Gastrocnemius medialis (tissue), 4 donors: Measurements from ENCODE around the gene VWC2. TPM values are rescaled to one million over a fixed set of nuclear protein-coding genes. Genes with fewer than 3 reads are reported as not detected.

Source experiments
- ATAC-seq, 2 donors: fragments of 150-250 bp; one replicate each; pipeline ENCODE4 v1.9.1; 2016
- DNase-seq, 2 donors: peaks; one replicate each; pipeline ENCODE4 v3.0.0-alpha.2; 2019
- H3K27ac ChIP-seq, 4 donors: fragments of 200-600 bp; sonication (generic); 1 replicate in 1 of 4; 2 replicates in 3 of 4; pipeline ENCODE4 v1.5.1; 2016 to 2018; ENCODE audit warnings: mild to moderate bottlenecking in 2 of 4, moderate library complexity in 1 of 4
- H3K27me3 ChIP-seq, 3 donors: fragments of 200-600 bp; sonication (generic) in 2 of 3; 1 replicate in 1 of 3; 2 replicates in 2 of 3; pipeline versions ENCODE4 v1.5.1 to v1.6.0; 2016 to 2019; ENCODE audit warnings: mild to moderate bottlenecking in 1 of 3, moderate library complexity in 1 of 3
- H3K36me3 ChIP-seq, 2 donors: fragments of 200-600 bp; sonication (generic) in 1 of 2; one replicate each; pipeline ENCODE4 v1.5.1; 2017 to 2018
- H3K4me1 ChIP-seq, 2 donors: fragments of 200-600 bp; sonication (generic) in 1 of 2; one replicate each; pipeline ENCODE4 v1.5.1; 2016 to 2017; ENCODE audit warnings: mild to moderate bottlenecking in 2 of 2
- H3K4me3 ChIP-seq, 4 donors: fragments of 200-600 bp; sonication (generic) in 3 of 4; 1 replicate in 1 of 4; 2 replicates in 3 of 4; pipeline ENCODE4 v1.5.1; 2016 to 2019; ENCODE audit warnings: mild to moderate bottlenecking in 2 of 4
- H3K9me3 ChIP-seq, 3 donors: fragments of 200-600 bp; sonication (generic) in 2 of 3; 1 replicate in 1 of 3; 2 replicates in 2 of 3; pipeline ENCODE4 v1.5.1; 2016 to 2019
- CTCF ChIP-seq, 5 experiments: fragments of 450-650 bp in 3 of 5; fragments of 200-600 bp in 2 of 5; sonication (generic) in 2 of 5; IDR thresholded peaks in 4 of 5; conservative IDR thresholded peaks in 1 of 5; 1 replicate in 4 of 5; 2 replicates in 1 of 5; pipeline ENCODE4 v1.5.1; 2016 to 2019; ENCODE audit warnings: antibody characterized with exemption in 5 of 5, mild to moderate bottlenecking in 3 of 5, moderate library complexity in 3 of 5
- POLR2A ChIP-seq, 2 donors: fragments of 450-650 bp; IDR thresholded peaks; one replicate each; pipeline ENCODE4 v1.6.1; 2017; ENCODE audit warnings: antibody characterized with exemption in 2 of 2, mild to moderate bottlenecking in 2 of 2, moderate library complexity in 2 of 2
- in situ Hi-C, 4 donors: fragments of 200-750 bp; cut with MboI; loops; one replicate each; pipeline versions ENCODE4 v1.15.0 to v1.8.0; 2017; ENCODE audit warnings: low sequenced_read_pairs in 4 of 4
- intact Hi-C: fragments of 100-400 bp; cut with DNase I; formaldehyde crosslinking; loops from one replicate; pipeline ENCODE4 v1.15.1; 2023; ENCODE audit warnings: low total_unique reads
- total RNA-seq, 4 donors: library from RNA; depleted of rRNA; stranded (reverse); fragments of >200 nt; gene quantifications; one replicate each; pipeline versions ENCODE4 v1.1.0 to v1.2.3, GENCODE V29; 2016

VWC2 gene
- total RNA-seq, 4 donors from 2014 or later, result not detected

- Histone ChIP-seq H3K9me3 (no peaks in the 10 kb centered on the region), H3K4me1 (no peaks in the 10 kb centered on the region), H3K36me3 (no peaks in the 10 kb centered on the region), H3K27me3 (no peaks in the 10 kb centered on the region), H3K27ac (no peak overlapping the region), H3K4me3 (no peak overlapping the region)
- intact Hi-C loops (no loop called here), in situ Hi-C loops (no loop called here)
- DNase-seq (no peak), ATAC-seq (no peak)
- TF ChIP-seq POLR2A (IDR thresholded peaks at IDR 0.05) (no peak), CTCF (IDR thresholded peaks at IDR 0.05 in 4 of 5, conservative IDR thresholded peaks at IDR 0.05 in 1 of 5) (no peak)
Measured at GRCh38 chr7:49839863-49840645, 66.6 kb downstream of the VWC2 start.

- Histone ChIP-seq H3K9me3 (no peaks in the 10 kb centered on the region), H3K4me3 (no peak overlapping the region), H3K4me1 (no peaks in the 10 kb centered on the region), H3K27me3 (no peaks in the 10 kb centered on the region), H3K36me3 (no peaks in the 10 kb centered on the region), H3K27ac (no peak overlapping the region)
- ATAC-seq (no peak), DNase-seq (no peak)
- TF ChIP-seq CTCF (IDR thresholded peaks at IDR 0.05 in 4 of 5, conservative IDR thresholded peaks at IDR 0.05 in 1 of 5) (no peak), POLR2A (IDR thresholded peaks at IDR 0.05) (no peak)
- in situ Hi-C loops (no loop called here), intact Hi-C loops (no loop called here)
Measured at GRCh38 chr7:49840751-49841405, 67.4 kb downstream of the VWC2 start.

GRCh38 chr7:49845626-49846025 is 72.2 kb downstream of the VWC2 start:
- H3K27me3 ChIP-seq, result no peaks in the 10 kb centered on the region
- ATAC-seq (no peak), DNase-seq (no peak)
- TF ChIP-seq CTCF (IDR thresholded peaks at IDR 0.05 in 4 of 5, conservative IDR thresholded peaks at IDR 0.05 in 1 of 5) (no peak), POLR2A (IDR thresholded peaks at IDR 0.05) (no peak)
- intact Hi-C loops, result no loop called here
- no peak overlapping the region for H3K4me3 ChIP-seq
- H3K4me1 ChIP-seq, result no peaks in the 10 kb centered on the region
- no peak overlapping the region for H3K27ac ChIP-seq
- H3K9me3 ChIP-seq, result no peaks in the 10 kb centered on the region
- in situ Hi-C loops, result no loop called here
- no peaks in the 10 kb centered on the region for H3K36me3 ChIP-seq

GRCh38 chr7:49848211-49848841 is 74.9 kb downstream of the VWC2 start:
- ATAC-seq (no peak), DNase-seq (no peak)
- TF ChIP-seq CTCF (IDR thresholded peaks at IDR 0.05 in 4 of 5, conservative IDR thresholded peaks at IDR 0.05 in 1 of 5) (no peak), POLR2A (IDR thresholded peaks at IDR 0.05) (no peak)
- no peak overlapping the region for H3K4me3 ChIP-seq
- no peaks in the 10 kb centered on the region for H3K27me3 ChIP-seq
- H3K4me1 ChIP-seq, result no peaks in the 10 kb centered on the region
- H3K27ac ChIP-seq, result no peak overlapping the region
- no peaks in the 10 kb centered on the region for H3K9me3 ChIP-seq
- intact Hi-C loops (no loop called here), in situ Hi-C loops (no loop called here)
- H3K36me3 ChIP-seq, result no peaks in the 10 kb centered on the region
